BJ (cell line): Measurements from ENCODE around the gene ATG7. TPM values are rescaled to one million over a fixed set of nuclear protein-coding genes. Genes with fewer than 3 reads are reported as not detected.
A peak's percentile ranks its signal among the peaks of the same experiment; 100 is the strongest.

Source experiments
- CTCF ChIA-PET: fragments of 350-600 bp; formaldehyde crosslinking; extraction: SDS; loops from one replicate; lab custom pipeline; 2021; ENCODE audit warnings: antibody characterized with exemption, inconsistent platforms; lab: Yijun Ruan, JAX
- POLR2A ChIA-PET: fragments of 300-600 bp; sonication (Branson Sonifier 250); formaldehyde crosslinking; extraction: SDS; loops from one replicate; lab custom pipeline; 2021; ENCODE audit warnings: antibody characterized with exemption; lab: Charles Lee
- DNase-seq: peaks from one replicate; pipeline ENCODE4 v3.0.0-alpha.2; 2011; ENCODE audit warnings: low read depth
- H3K27me3 ChIP-seq: 2 replicates; pipeline ENCODE4 v1.6.0; 2011; ENCODE audit warnings: low read length; ENCODE audit not compliant: control insufficient read depth, insufficient read depth
- H3K36me3 ChIP-seq: 2 replicates; pipeline ENCODE4 v1.5.1; 2011; ENCODE audit warnings: low read length; ENCODE audit not compliant: control insufficient read depth, insufficient read depth
- H3K4me3 ChIP-seq: 2 replicates; pipeline ENCODE4 v1.5.1; 2011; ENCODE audit warnings: low read depth, mild to moderate bottlenecking, control low read depth, low read length
- CTCF ChIP-seq: IDR thresholded peaks from 2 replicates; pipeline ENCODE4 v1.5.1; 2011; ENCODE audit warnings: low read depth, mild to moderate bottlenecking, control low read depth, inconsistent platforms, low read length, moderate library complexity; ENCODE audit not compliant: insufficient read depth
- polyA plus RNA-seq: library from polyadenylated mRNA; depleted of rRNA; stranded (reverse); fragments of >200 nt; gene quantifications from 2 replicates; pipeline ENCODE4 v1.2.3, GENCODE V29; 2011

ATG7 gene
- polyA plus RNA-seq, 1 experiment = 26.2 TPM

GRCh38 chr3:11558002-11558401 is 285.8 kb downstream of the ATG7 start:
- Histone ChIP-seq H3K4me3 (no peak overlapping the region), H3K27me3 (no peaks in the 10 kb centered on the region), H3K36me3 (peaks cover 35% of the 10 kb centered on the region)
- TF ChIP-seq CTCF = 0 out of 2 replicates have a peak, but pooled peaks have one; percentile 11
- CTCF ChIA-PET = interaction anchor here (1.6 to 2.1 kb wide), 3 partner anchors 8 to 179 kb away, joined by 3 to 11 read pairs (median 3); no protein-coding TSS in a partner anchor
- DNase-seq = peak; percentile 60
- POLR2A ChIA-PET = no interaction called here

GRCh38 chr3:11558411-11558903 is 286.3 kb downstream of the ATG7 start:
- ChIA-PET CTCF (interaction anchor here (1.6 to 2.1 kb wide), 2 partner anchors 83 to 179 kb away, joined by 3 to 11 read pairs; no protein-coding TSS in a partner anchor), POLR2A (no interaction called here)
- no peaks in the 10 kb centered on the region for H3K27me3 ChIP-seq
- DNase-seq = no peak
- peaks cover 38% of the 10 kb centered on the region for H3K36me3 ChIP-seq
- TF ChIP-seq CTCF = no peak
- H3K4me3 ChIP-seq = no peak overlapping the region

GRCh38 chr3:11558918-11559815 is 287.0 kb downstream of the ATG7 start:
- Histone ChIP-seq H3K27me3 (no peaks in the 10 kb centered on the region), H3K4me3 (no peak overlapping the region), H3K36me3 (peaks cover 38% of the 10 kb centered on the region)
- ChIA-PET POLR2A (no interaction called here), CTCF (interaction anchor here (0.8 to 4.2 kb wide), 3 partner anchors 26 to 404 kb away, joined by 3 to 20 read pairs (median 3); no protein-coding TSS in a partner anchor)
- TF ChIP-seq CTCF = no peak
- no peak for DNase-seq

GRCh38 chr3:11559816-11560633 is 287.8 kb downstream of the ATG7 start:
- DNase-seq = no peak
- H3K4me3 ChIP-seq = no peak overlapping the region
- TF ChIP-seq CTCF = no peak
- ChIA-PET CTCF (interaction anchor here (0.8 to 4.2 kb wide), 5 partner anchors 24 to 405 kb away, joined by 3 to 20 read pairs (median 3); no protein-coding TSS in a partner anchor), POLR2A (no interaction called here)
- H3K36me3 ChIP-seq = peaks cover 37% of the 10 kb centered on the region
- no peaks in the 10 kb centered on the region for H3K27me3 ChIP-seq
